HL-60/S4 treated with phorbol 12-myristate 13-acetate at 8.2 ng/mL for 4 days and 3 days (cell line): ENCODE data around the gene C17orf67.

Experiments used
- in situ Hi-C: fragments of 300-500 bp; cut with MboI; formaldehyde crosslinking; loops from 2 replicates; pipeline ENCODE4 v1.15.0; 2022; ENCODE audit warnings: low sequenced_read_pairs

C17orf67 gene

DNA sequence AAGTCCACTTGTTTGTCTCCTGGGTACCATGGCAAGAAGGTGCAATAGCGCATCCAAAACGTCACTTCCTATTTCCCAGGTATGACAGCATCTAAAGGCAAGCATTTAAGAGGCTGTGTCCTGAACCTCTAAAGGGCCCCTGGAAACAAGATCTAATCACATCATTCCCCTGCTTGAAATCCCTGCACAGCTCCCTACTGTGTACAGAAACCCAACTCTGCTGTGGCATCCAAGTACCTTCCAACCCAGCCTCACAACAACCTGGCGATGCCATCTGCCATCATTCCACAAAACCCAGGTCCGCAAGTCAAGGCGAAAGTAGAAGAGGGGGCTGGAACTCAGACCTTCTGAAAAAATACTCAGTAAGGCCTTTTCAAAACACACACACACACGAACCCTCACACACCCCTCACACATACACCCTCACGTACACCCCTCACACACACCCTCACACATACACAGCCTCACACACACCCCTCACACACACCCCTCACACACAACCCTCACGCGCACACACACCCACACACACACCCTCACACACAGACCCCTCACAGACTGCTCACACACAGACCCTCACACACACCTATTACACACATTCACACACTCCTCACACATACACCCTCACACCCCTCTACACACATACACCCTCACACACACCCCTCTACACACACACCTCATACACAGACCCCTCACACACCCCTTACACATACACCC is 24.5 kb downstream of the C17orf67 start:
- in situ Hi-C loops, result no loop called here

DNA sequence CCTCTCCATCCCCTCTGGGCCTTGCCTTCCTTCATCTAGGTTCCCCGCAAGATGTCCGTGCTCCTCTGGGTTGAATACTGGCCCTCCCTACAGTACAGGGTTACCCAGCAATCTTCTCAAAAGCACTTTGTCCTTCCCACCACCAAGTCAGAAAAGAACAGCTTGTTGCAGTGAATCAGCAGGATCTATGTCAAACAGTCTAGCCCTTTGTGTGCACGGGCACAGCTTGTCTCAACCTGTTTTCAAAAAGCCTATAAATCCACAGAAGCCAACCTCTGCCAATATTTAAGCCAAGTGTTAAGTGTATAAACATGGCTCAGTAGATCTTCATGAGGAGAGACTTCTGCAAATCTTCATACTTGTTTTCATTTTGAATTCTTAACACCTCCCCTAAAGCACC is 25.2 kb downstream of the C17orf67 start:
- in situ Hi-C loops, result no loop called here

DNA sequence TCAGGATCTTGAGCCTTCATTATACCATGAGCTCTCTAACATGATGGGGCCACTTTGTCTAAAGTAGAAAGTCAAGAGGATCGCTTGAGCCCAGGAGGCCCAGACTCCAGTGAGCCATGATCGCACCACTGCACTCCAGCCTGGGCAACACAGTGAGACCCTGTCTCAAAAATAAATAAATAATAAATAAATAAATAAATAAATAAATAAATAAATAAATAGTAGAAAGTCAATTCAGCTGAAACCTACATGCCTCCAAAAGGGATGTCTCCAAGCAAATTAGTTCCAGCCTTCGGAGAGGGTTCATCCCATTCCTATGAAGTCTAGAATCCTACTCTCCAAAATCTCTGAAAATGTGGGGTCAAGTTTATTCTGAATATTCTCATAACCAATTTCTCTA is 26.0 kb downstream of the C17orf67 start:
- in situ Hi-C loops, result no loop called here

DNA sequence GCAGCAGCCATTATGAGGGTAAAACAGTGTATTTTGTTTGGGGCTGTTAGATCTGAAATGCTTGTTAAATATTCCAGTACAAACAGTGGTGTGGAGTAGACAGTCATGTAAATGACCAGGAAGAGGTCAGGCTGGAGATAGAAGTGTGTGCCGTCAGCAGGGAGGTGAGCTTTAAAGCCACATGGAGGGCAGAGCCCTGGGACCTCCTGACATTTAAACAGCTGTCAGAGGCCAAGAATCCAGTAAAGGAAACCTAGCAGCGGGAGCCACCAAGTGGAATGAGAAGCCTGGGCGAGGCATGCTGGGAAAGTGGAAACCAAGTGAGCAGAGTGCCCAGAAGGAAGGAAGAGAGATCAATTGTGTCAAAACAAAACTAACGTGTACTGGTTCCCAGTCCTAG is 26.8 kb downstream of the C17orf67 start:
- in situ Hi-C loops, result no loop called here

- in situ Hi-C loops, result no loop called here
Observed at GRCh38 chr17:56804454-56804853, 29.3 kb downstream of the C17orf67 start.

DNA sequence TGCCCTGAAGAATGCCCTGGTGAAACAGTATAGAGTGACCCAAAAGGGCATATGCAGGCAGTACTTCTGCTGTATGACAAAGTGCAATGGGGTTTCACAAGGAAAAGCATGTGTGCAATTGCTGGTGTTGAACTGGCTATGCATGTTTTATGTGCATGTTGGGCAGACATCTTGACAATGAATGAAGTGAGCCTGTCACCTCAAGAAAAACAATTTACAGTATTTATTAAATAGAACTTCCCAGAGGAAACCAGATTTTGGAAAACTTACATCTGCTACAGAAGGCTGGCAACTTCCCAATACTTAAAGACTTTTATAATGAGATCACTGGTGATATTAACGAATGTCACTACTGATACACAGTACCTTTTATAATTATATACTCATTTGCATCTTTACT is 30.6 kb downstream of the C17orf67 start:
- in situ Hi-C loops, result no loop called here

DNA sequence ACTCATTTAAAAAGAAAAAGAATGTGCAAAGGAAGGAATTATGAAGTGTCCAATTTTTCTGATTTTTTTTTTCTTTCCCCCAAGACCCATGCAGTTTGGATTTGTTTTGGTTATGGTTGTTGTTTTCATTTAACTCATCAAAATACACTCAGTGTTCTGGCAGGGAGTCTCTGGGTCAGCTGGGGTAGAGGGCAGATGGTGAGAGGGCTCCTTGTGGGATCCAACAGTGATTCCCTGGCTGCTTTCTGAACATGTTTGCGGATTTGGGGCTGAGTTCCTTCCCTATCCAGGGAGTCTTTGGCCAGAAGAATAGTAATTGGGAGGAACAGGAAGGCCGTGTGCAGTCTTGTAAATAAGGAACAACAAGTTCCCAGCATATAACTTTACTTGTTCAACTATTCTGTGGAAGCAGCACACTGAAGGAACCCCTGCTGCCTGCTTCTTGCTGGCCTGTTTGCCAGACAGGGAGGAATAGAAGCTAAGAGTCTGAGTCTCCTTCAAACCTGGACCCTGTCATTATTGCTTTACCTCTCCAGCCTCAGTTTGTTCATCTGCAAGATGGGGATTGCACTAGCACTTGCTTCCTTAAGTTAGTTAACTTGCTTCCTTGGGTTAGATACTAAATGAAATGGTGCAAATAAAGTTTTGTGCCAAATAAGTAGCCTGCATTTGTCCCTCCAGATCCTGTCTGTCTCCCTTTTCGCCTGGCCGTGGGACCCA is 32.1 kb downstream of the C17orf67 start:
- in situ Hi-C loops, result no loop called here

DNA sequence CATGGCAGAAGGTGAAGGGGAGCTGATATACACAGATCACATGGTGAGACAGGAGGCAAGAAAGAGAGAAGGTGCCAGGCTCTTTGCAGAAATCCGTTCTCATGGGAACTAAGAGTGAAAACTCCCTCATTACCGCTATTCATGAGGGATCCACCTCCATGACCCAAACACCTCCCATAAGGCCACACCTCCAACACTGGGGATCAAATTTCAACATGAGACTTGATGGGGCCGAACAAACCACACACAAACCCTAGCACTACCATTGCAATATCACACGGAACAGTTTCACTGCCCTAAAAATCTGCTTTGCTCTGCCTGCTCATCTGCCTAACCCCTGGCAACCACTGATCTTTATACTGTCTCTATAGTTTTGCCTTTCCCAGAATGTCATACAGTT is 34.8 kb downstream of the C17orf67 start:
- in situ Hi-C loops, result no loop called here

- in situ Hi-C loops, result no loop called here
Observed at GRCh38 chr17:56796536-56796935, 37.2 kb downstream of the C17orf67 start.

GRCh38 chr17:56795221-56795865 is 38.4 kb downstream of the C17orf67 start:
- in situ Hi-C loops, result no loop called here

GRCh38 chr17:56793957-56794356 is 39.8 kb downstream of the C17orf67 start:
- in situ Hi-C loops, result no loop called here

GRCh38 chr17:56793531-56793930 is 40.2 kb downstream of the C17orf67 start:
- in situ Hi-C loops, result no loop called here

DNA sequence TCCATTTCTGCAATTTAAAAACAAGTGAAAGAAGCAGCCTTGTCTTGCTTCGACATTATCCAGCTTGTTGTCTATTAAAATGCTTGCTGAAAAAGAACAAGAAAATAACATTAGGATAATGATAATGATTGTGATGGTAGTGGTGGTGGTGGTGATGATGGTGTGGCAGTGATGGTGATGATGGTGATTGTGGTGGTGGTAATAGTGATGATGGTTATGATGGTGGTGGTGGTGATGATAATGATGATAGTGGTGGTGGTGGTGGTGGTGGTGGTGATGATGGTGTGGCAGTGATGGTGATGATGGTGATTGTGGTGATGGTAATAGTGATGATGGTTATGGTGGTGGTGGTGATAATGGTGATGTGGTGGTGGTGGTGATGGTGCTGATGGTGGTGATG is 41.5 kb downstream of the C17orf67 start:
- in situ Hi-C loops, result no loop called here

- in situ Hi-C loops, result no loop called here
Observed at GRCh38 chr17:56786989-56787482, 46.7 kb downstream of the C17orf67 start.

DNA sequence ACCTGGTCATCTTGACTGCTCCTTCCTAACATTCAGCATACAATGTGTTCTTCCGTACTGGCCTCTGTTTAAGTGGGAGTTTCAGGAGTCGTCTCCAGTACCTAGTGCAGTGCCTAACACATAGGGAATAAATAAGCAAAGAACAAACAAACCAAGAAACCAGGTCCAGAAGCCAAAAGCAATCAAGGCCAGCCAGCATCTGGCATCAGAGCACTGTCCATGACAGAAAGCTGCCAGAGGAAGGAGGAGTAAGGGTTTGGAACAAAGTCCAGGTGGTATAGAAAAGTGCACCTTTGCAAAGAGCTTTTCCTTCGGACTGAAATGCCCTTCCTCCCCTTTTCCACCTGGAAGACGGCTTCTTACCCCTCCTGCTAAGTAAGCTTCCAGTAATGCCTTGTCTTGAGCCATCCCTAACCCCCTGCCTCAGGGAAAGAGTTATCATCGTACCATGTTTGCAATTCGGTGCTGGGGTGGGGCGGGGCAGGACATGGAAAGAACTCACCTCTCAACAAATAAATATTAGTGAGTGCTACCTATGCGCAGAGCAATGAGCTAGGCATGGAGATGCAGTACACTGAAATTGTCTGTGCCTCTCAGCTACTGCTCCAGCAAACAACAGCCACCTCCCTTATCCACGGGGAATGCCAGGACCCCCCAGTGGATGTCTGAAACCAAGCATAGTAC is 47.6 kb downstream of the C17orf67 start:
- in situ Hi-C loops, result no loop called here

GRCh38 chr17:56785405-56785804 is 48.3 kb downstream of the C17orf67 start:
- in situ Hi-C loops, result no loop called here

DNA sequence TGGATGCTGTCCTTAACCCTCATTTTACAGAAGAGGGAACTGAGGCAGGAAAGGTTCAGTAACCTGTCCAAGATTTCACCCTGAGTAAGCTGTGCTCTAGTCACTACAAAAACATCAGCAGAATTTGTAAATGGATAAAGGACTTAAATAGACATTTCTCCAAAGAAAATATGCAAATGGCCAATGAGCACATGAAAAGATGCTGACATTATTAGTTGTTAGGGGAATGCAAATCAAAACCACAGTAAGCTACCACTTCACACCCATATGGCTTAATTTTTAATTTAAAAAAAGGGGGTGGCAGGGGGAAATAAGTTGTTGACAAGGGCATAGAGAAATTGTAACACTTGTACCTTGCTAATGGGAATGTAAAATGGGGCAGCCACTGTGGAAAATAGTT is 51.4 kb downstream of the C17orf67 start:
- in situ Hi-C loops, result no loop called here

DNA sequence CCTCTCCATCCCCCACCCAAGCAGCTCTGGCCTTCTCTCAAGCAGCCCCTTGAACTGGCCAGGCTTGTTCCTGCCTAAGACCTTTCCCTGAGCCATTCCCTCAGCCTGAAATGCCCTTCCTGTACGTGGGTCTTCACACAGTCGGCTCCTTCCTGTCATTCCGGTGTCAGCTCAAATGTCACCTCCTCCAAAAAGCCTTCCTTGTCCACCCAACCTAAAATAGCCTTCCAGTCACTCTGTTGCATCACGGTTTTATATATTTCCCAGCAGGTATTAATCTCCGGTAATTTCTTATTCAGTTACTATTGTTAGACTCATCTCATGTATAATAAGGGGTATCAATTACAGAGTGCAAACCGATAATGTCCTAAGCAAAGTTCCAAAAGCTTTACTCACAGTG is 51.8 kb downstream of the C17orf67 start:
- in situ Hi-C loops, result no loop called here

DNA sequence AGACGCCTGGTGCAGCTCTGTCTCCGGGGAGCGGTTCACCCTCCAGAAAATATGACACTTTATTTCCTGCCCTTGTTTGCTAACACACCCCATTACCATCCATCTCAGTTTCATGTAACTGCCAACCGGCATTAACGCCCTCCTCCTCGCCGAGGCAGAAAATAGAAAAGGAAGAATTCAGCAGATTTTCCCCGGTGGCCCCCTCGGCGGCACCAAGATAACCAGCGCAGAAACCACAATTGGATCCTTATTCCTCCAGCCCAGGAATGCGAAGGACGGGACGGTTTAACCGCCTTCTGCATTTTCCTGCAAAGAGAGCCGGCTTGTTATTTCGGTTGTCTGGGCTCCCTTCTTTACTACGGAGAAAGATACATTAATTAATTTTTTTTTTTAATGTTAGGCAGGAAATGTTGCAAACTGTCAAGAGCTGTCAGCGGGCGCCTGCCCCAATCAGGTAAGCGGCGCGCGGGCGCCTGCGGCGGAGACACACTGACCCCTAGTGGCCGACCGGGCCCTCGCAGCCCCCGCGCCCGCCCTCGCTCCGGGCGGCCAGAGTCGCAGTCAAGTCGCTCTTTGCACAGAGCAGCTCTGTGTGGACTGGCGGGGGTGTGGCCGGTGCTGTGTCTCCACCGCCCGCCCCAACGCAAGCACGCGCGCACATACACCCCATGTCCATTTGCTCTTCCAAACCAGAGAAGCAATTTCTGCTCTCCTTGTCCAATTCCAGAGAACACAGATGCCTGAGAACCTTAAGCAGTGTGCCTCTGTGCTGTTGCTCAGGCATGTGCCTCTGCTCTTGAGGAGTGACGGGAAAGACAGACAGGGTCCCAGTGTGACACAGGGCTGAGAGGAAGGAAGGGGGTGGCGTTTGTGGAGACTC is 53.6 kb downstream of the C17orf67 start:
- in situ Hi-C loops, result no loop called here

- in situ Hi-C loops, result no loop called here
Observed at GRCh38 chr17:56779322-56779721, 54.4 kb downstream of the C17orf67 start.
